ENCODE measurements around the gene KIFAP3.
"Not testable (repeated sequence)": the region's sequence is repeated elsewhere in the genome, so short reads cannot be mapped to it uniquely, and the experiment has no call there.

The KIFAP3 gene

DNA sequence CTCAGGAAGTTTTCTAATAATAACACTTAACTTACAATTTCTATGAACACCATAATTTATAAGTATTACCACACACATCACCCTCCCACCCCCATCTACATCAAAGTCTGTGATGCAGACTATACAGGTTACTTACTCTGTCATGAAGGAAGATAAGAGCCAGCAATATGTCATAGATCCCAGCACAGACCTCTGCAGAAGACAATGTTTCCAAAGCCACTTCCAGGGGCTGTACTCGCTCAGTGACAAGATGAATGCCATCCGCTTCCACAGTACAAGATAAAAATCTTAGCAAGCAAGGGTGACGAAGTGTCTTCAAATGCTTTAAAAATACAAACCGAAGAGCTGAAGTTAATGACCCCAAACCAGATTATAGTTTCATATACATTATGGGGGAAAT, 196.0 kb downstream of the KIFAP3 start:
- H3K4ac ChIP-seq (ENCODE audit: low read depth, low read length) = no peak overlapping the region
- DNase-seq = no peak
- H2BK5ac ChIP-seq (ENCODE audit: low read length) = no peak overlapping the region
- H3K79me1 ChIP-seq (ENCODE audit: low read length) = no peaks in the 10 kb centered on the region
- no peak overlapping the region for H2BK120ac ChIP-seq (ENCODE audit: low read depth, low read length)
- no peak overlapping the region for H3K23ac ChIP-seq (ENCODE audit: low read length)
- no peak overlapping the region for H2AK5ac ChIP-seq (ENCODE audit: low read length)
- no CpG with 5 or more reads among the region's 4 CpGs for whole genome bisulfite sequencing (ENCODE audit: extremely low coverage, insufficient coverage, low lambda C conversion rate)
- no peak overlapping the region for H3K56ac ChIP-seq (ENCODE audit: low read length)
- H2BK15ac ChIP-seq (replicated peaks; ENCODE audit: low read depth) = no peak overlapping the region
- H3K4me3 ChIP-seq (ENCODE audit: low read length) = no peak overlapping the region
- peaks cover 1% of the 10 kb centered on the region for H3K36me3 ChIP-seq (ENCODE audit: control insufficient read depth, insufficient read depth, low read length)
- H3K27me3 ChIP-seq (ENCODE audit: insufficient read depth, low read length, poor library complexity) = no peaks in the 10 kb centered on the region
- H3K27ac ChIP-seq (ENCODE audit: low read depth, low read length) = no peak overlapping the region
- H3K4me1 ChIP-seq (ENCODE audit: control insufficient read depth, low read depth, low read length) = no peaks in the 10 kb centered on the region
- H4K5ac ChIP-seq (ENCODE audit: low read length) = no peak overlapping the region
- no peak overlapping the region for H3K4me2 ChIP-seq (ENCODE audit: low read length)
- H3K9ac ChIP-seq (ENCODE audit: low read length) = no peak overlapping the region
- H4K8ac ChIP-seq (ENCODE audit: low read depth, low read length) = no peak overlapping the region
- H3K79me2 ChIP-seq (ENCODE audit: control insufficient read depth, insufficient read depth, low read length) = no peaks in the 10 kb centered on the region
- no peak overlapping the region for H3K18ac ChIP-seq (ENCODE audit: low read length)

DNA sequence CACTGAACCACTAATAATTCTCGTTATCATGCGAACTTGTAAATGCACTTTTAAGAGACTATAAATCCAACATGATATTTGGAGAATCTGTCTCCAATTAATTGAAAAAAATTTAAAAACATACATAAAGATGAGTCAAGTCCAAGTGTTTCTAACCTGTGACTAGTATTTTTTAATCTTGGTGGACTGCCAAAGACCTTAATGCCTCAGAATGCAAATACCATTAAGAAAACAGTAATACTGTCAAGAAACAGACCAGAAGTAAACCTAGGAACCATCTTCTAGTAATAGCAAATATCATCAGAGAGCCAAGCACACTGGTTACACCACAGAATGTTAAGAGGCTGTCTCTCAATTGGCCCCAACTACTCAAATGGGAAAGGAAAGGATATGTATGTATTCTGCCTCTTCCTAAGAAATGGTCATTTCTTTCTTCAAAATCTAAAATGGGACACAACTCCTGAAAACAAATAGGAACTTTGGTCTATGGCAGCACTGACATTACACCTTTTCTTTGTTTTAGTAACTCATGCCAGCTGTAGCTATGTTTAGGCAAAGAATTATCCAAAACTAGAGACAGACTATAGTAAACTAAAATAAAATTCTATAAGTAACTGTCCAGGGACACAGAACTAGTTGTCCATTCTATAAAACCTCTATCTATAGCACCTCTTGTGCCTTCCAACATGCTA, 196.5 kb downstream of the KIFAP3 start:
- Histone ChIP-seq H4K5ac (ENCODE audit: low read length) (no peak overlapping the region), H3K27ac (ENCODE audit: low read depth, low read length) (no peak overlapping the region), H4K8ac (ENCODE audit: low read depth, low read length) (no peak overlapping the region), H3K4me1 (ENCODE audit: control insufficient read depth, low read depth, low read length) (no peaks in the 10 kb centered on the region), H2BK5ac (ENCODE audit: low read length) (no peak overlapping the region), H3K79me2 (ENCODE audit: control insufficient read depth, insufficient read depth, low read length) (no peaks in the 10 kb centered on the region), H3K9ac (ENCODE audit: low read length) (no peak overlapping the region), H3K56ac (ENCODE audit: low read length) (no peak overlapping the region), H2AK5ac (ENCODE audit: low read length) (no peak overlapping the region), H3K36me3 (ENCODE audit: control insufficient read depth, insufficient read depth, low read length) (peaks cover 3% of the 10 kb centered on the region), H2BK15ac (replicated peaks; ENCODE audit: low read depth) (no peak overlapping the region), H3K79me1 (ENCODE audit: low read length) (no peaks in the 10 kb centered on the region), H3K4ac (ENCODE audit: low read depth, low read length) (no peak overlapping the region), H3K23ac (ENCODE audit: low read length) (no peak overlapping the region), H2BK120ac (ENCODE audit: low read depth, low read length) (no peak overlapping the region), H3K4me2 (ENCODE audit: low read length) (no peak overlapping the region), H3K18ac (ENCODE audit: low read length) (no peak overlapping the region), H3K27me3 (ENCODE audit: insufficient read depth, low read length, poor library complexity) (no peaks in the 10 kb centered on the region), H3K4me3 (ENCODE audit: low read length) (no peak overlapping the region)
- DNase-seq = no peak
- WGBS (ENCODE audit: extremely low coverage, insufficient coverage, low lambda C conversion rate) = no CpG with 5 or more reads among the region's 2 CpGs

- no peaks in the 10 kb centered on the region for H3K4me1 ChIP-seq (ENCODE audit: control insufficient read depth, low read depth, low read length)
- no peak overlapping the region for H2BK5ac ChIP-seq (ENCODE audit: low read length)
- H3K4ac ChIP-seq (ENCODE audit: low read depth, low read length) = no peak overlapping the region
- no peak overlapping the region for H2BK120ac ChIP-seq (ENCODE audit: low read depth, low read length)
- no peak overlapping the region for H3K4me3 ChIP-seq (ENCODE audit: low read length)
- no peak overlapping the region for H3K4me2 ChIP-seq (ENCODE audit: low read length)
- H4K8ac ChIP-seq (ENCODE audit: low read depth, low read length) = no peak overlapping the region
- no peak overlapping the region for H3K27ac ChIP-seq (ENCODE audit: low read depth, low read length)
- no peak overlapping the region for H3K23ac ChIP-seq (ENCODE audit: low read length)
- no peak overlapping the region for H3K18ac ChIP-seq (ENCODE audit: low read length)
- H3K36me3 ChIP-seq (ENCODE audit: control insufficient read depth, insufficient read depth, low read length) = peaks cover 5% of the 10 kb centered on the region
- no peak overlapping the region for H3K9ac ChIP-seq (ENCODE audit: low read length)
- no peak overlapping the region for H4K5ac ChIP-seq (ENCODE audit: low read length)
- WGBS (ENCODE audit: extremely low coverage, insufficient coverage, low lambda C conversion rate) = no CpG with 5 or more reads among the region's 3 CpGs
- no peak overlapping the region for H2BK15ac ChIP-seq (replicated peaks; ENCODE audit: low read depth)
- no peak overlapping the region for H2AK5ac ChIP-seq (ENCODE audit: low read length)
- no peak for DNase-seq
- no peaks in the 10 kb centered on the region for H3K79me1 ChIP-seq (ENCODE audit: low read length)
- no peak overlapping the region for H3K56ac ChIP-seq (ENCODE audit: low read length)
- H3K27me3 ChIP-seq (ENCODE audit: insufficient read depth, low read length, poor library complexity) = no peaks in the 10 kb centered on the region
- no peaks in the 10 kb centered on the region for H3K79me2 ChIP-seq (ENCODE audit: control insufficient read depth, insufficient read depth, low read length)
These were observed 200.3 kb downstream of the KIFAP3 start for GRCh38 chr1:169874229-169874628.

DNA sequence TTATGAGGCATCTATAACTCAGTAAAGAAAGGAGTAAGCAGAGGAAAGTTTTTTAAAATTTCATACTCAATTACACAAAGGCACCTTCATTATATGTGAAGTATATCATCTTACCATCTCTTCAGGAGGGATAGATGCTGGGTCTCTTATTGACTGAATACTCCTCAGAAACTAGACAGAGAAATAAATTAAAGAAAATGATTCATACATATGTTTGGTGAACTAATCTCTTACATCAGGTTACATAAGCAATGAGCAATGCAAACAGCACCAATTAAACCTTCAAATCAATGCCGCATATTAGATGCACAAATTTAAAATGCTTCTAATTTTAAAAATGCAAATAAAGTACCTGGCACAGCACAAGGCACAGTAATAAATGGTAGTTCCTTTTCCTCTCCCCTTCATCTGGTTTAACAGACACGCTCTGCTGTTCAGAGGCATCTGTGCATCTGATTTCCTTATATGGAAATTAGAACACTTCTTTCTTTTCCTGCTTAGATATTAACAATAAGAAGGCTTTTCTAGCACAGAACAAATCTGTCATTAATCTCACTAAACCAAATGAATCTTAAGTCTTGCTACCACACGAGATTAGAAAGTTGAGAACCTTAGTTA, 200.8 kb downstream of the KIFAP3 start:
- no peak overlapping the region for H3K18ac ChIP-seq (ENCODE audit: low read length)
- no peak overlapping the region for H3K9ac ChIP-seq (ENCODE audit: low read length)
- no CpG with 5 or more reads among the region's 3 CpGs for WGBS (ENCODE audit: extremely low coverage, insufficient coverage, low lambda C conversion rate)
- no peak overlapping the region for H3K4ac ChIP-seq (ENCODE audit: low read depth, low read length)
- no peaks in the 10 kb centered on the region for H3K79me1 ChIP-seq (ENCODE audit: low read length)
- no peak overlapping the region for H3K23ac ChIP-seq (ENCODE audit: low read length)
- no peak overlapping the region for H2BK120ac ChIP-seq (ENCODE audit: low read depth, low read length)
- H3K79me2 ChIP-seq (ENCODE audit: control insufficient read depth, insufficient read depth, low read length) = no peaks in the 10 kb centered on the region
- H3K4me3 ChIP-seq (ENCODE audit: low read length) = no peak overlapping the region
- no peaks in the 10 kb centered on the region for H3K4me1 ChIP-seq (ENCODE audit: control insufficient read depth, low read depth, low read length)
- no peak overlapping the region for H4K5ac ChIP-seq (ENCODE audit: low read length)
- no peak overlapping the region for H2BK5ac ChIP-seq (ENCODE audit: low read length)
- no peak overlapping the region for H3K27ac ChIP-seq (ENCODE audit: low read depth, low read length)
- H3K56ac ChIP-seq (ENCODE audit: low read length) = no peak overlapping the region
- no peak for DNase-seq
- H3K27me3 ChIP-seq (ENCODE audit: insufficient read depth, low read length, poor library complexity) = no peaks in the 10 kb centered on the region
- H4K8ac ChIP-seq (ENCODE audit: low read depth, low read length) = no peak overlapping the region
- no peak overlapping the region for H2AK5ac ChIP-seq (ENCODE audit: low read length)
- H3K4me2 ChIP-seq (ENCODE audit: low read length) = no peak overlapping the region
- no peak overlapping the region for H2BK15ac ChIP-seq (replicated peaks; ENCODE audit: low read depth)
- H3K36me3 ChIP-seq (ENCODE audit: control insufficient read depth, insufficient read depth, low read length) = peaks cover 5% of the 10 kb centered on the region

GRCh38 chr1:169872906-169873305, 201.6 kb downstream of the KIFAP3 start:
- Histone ChIP-seq H3K36me3 (ENCODE audit: control insufficient read depth, insufficient read depth, low read length) (peaks cover 5% of the 10 kb centered on the region), H4K8ac (ENCODE audit: low read depth, low read length) (no peak overlapping the region), H3K4ac (ENCODE audit: low read depth, low read length) (no peak overlapping the region), H3K18ac (ENCODE audit: low read length) (no peak overlapping the region), H3K4me3 (ENCODE audit: low read length) (no peak overlapping the region), H3K27me3 (ENCODE audit: insufficient read depth, low read length, poor library complexity) (no peaks in the 10 kb centered on the region), H3K79me1 (ENCODE audit: low read length) (no peaks in the 10 kb centered on the region), H3K9ac (ENCODE audit: low read length) (no peak overlapping the region), H2BK5ac (ENCODE audit: low read length) (no peak overlapping the region), H3K23ac (ENCODE audit: low read length) (no peak overlapping the region), H3K56ac (ENCODE audit: low read length) (no peak overlapping the region), H4K5ac (ENCODE audit: low read length) (no peak overlapping the region), H3K79me2 (ENCODE audit: control insufficient read depth, insufficient read depth, low read length) (no peaks in the 10 kb centered on the region), H3K27ac (ENCODE audit: low read depth, low read length) (no peak overlapping the region), H2BK15ac (replicated peaks; ENCODE audit: low read depth) (no peak overlapping the region), H3K4me1 (ENCODE audit: control insufficient read depth, low read depth, low read length) (no peaks in the 10 kb centered on the region), H3K4me2 (ENCODE audit: low read length) (no peak overlapping the region), H2BK120ac (ENCODE audit: low read depth, low read length) (no peak overlapping the region), H2AK5ac (ENCODE audit: low read length) (no peak overlapping the region)
- no peak for DNase-seq

DNA sequence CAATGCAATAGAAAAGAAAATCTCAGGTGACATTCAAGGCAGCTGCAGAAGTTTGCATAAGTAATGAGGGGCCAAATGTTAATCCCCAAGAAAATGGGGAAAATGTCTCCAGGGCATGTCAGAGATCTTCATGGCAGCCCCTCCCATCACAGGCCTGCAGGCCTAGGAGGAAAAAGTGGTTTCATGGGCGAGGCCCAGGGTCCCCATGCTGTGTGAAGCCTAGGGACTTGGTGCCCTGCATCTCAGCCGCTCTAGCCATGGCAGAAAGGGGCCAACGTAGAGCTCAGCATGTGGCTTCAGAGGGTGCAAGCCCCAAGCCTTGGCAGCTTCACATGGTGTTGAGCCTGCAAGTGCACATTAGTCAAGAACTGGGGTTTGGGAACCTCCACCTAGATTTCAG, 202.5 kb downstream of the KIFAP3 start:
- WGBS (ENCODE audit: extremely low coverage, insufficient coverage, low lambda C conversion rate) = no CpG with 5 or more reads among the region's 3 CpGs
- H4K8ac ChIP-seq (ENCODE audit: low read depth, low read length); H3K18ac ChIP-seq (ENCODE audit: low read length); DNase-seq; H3K56ac ChIP-seq (ENCODE audit: low read length); H3K79me2 ChIP-seq (ENCODE audit: control insufficient read depth, insufficient read depth, low read length); H3K27ac ChIP-seq (ENCODE audit: low read depth, low read length); H3K4me3 ChIP-seq (ENCODE audit: low read length); H3K79me1 ChIP-seq (ENCODE audit: low read length); H3K4me1 ChIP-seq (ENCODE audit: control insufficient read depth, low read depth, low read length); H3K4ac ChIP-seq (ENCODE audit: low read depth, low read length); H2AK5ac ChIP-seq (ENCODE audit: low read length); H3K4me2 ChIP-seq (ENCODE audit: low read length); H3K23ac ChIP-seq (ENCODE audit: low read length); H3K9ac ChIP-seq (ENCODE audit: low read length); H2BK120ac ChIP-seq (ENCODE audit: low read depth, low read length); H3K36me3 ChIP-seq (ENCODE audit: control insufficient read depth, insufficient read depth, low read length); H4K5ac ChIP-seq (ENCODE audit: low read length); H3K27me3 ChIP-seq (ENCODE audit: insufficient read depth, low read length, poor library complexity); H2BK15ac ChIP-seq (replicated peaks; ENCODE audit: low read depth); H2BK5ac ChIP-seq (ENCODE audit: low read length): not testable (repeated sequence)

Measured in mesendoderm (in vitro differentiated cells).